Activated naive CD4-positive, alpha-beta T cell treated with anti-CD3 and anti-CD28 coated beads, Interleukin-2, amount 50 U/mL, for 72 hours (primary cell): ENCODE measurements around the gene MPHOSPH8. TPM values are rescaled to one million over a fixed set of nuclear protein-coding genes. Genes with fewer than 3 reads are reported as not detected.

Experiments used
- ATAC-seq, 2 donors: fragments of 150-1000 bp; cut with Tn5 transposase; 2 replicates each; pipeline ENCODE4 v1.10.0; 2021; ENCODE audit warnings: mild to moderate bottlenecking in 2 of 2, moderate library complexity in 2 of 2
- DNase-seq, 2 donors: peaks; one replicate each; pipeline ENCODE4 v3.0.0; 2021 to 2022; ENCODE audit warnings: low spot score in 2 of 2
- H3K27ac Mint-ChIP-seq, 2 donors: one replicate each; pipeline ENCODE4 v1.8.0; 2022; ENCODE audit warnings: mild to moderate bottlenecking in 2 of 2, mixed read lengths in 2 of 2
- H3K36me3 Mint-ChIP-seq, 2 donors: one replicate each; pipeline ENCODE4 v1.8.0; 2022; ENCODE audit warnings: mixed read lengths in 2 of 2
- H3K9me3 Mint-ChIP-seq, 2 donors: one replicate each; pipeline ENCODE4 v1.8.0; 2022; ENCODE audit warnings: mixed read lengths in 2 of 2
- total RNA-seq, 2 donors: library from RNA; stranded (reverse); gene quantifications; one replicate each; pipeline ENCODE4 v1.2.3, GENCODE V29; 2022

MPHOSPH8 gene
- 10 to 100 TPM; 24.6 to 39.8 TPM for total RNA-seq

GRCh38 chr13:19633479-19634255 lies at the start of gene MPHOSPH8:
MPHOSPH8 (plus strand) TSS chr13:19633659; CDS start chr13:19633749, 90 bp downstream.
- ATAC-seq (peak; percentile 98), DNase-seq (peak; percentile 91 to 96)
- Mint-ChIP-seq H3K36me3 (peaks cover 26 to 41% of the 10 kb centered on the region in 2 donors), H3K9me3 (peaks cover 0 to 3% of the 10 kb centered on the region in 2 donors), H3K27ac (peak within 1 kb of the TSS; percentile 95 to 100)

- peak overlapping the region; percentile 16 to 88 for H3K27ac Mint-ChIP-seq
- peak; percentile 86 to 88 for ATAC-seq
- H3K9me3 Mint-ChIP-seq: peaks cover 0 to 3% of the 10 kb centered on the region in 2 donors
Observed at GRCh38 chr13:19586904-19587634, 46.4 kb upstream of the MPHOSPH8 start.

GRCh38 chr13:19587635-19588300 lies 45.7 kb upstream of the MPHOSPH8 start:
- ATAC-seq: peak; percentile 38 to 67
- DNase-seq: peak in 1 of 2 donors; percentile 28
- H3K27ac Mint-ChIP-seq: peak overlapping the region in 1 of 2 donors; percentile 88
- no peaks in the 10 kb centered on the region for H3K36me3 Mint-ChIP-seq
- H3K9me3 Mint-ChIP-seq: no peaks in the 10 kb centered on the region

More at GRCh38 chr13:19586904-19587634, 46.4 kb upstream of the MPHOSPH8 start:
- DNase-seq: peak; percentile 70 to 87
- H3K36me3 Mint-ChIP-seq: no peaks in the 10 kb centered on the region

- Mint-ChIP-seq H3K27ac (no peak overlapping the region), H3K9me3 (no peaks in the 10 kb centered on the region), H3K36me3 (no peaks in the 10 kb centered on the region)
- no peak for DNase-seq
- no peak for ATAC-seq
Observed at GRCh38 chr13:19589312-19589711, 44.1 kb upstream of the MPHOSPH8 start.

GRCh38 chr13:19590423-19590822 lies 43.0 kb upstream of the MPHOSPH8 start:
- DNase-seq (no peak), ATAC-seq (no peak)
- Mint-ChIP-seq H3K27ac (no peak overlapping the region), H3K9me3 (no peaks in the 10 kb centered on the region), H3K36me3 (no peaks in the 10 kb centered on the region)

GRCh38 chr13:19591864-19592263 lies 41.6 kb upstream of the MPHOSPH8 start:
- H3K36me3 Mint-ChIP-seq: no peaks in the 10 kb centered on the region
- DNase-seq: no peak
- no peak for ATAC-seq

GRCh38 chr13:19592657-19593180 lies 40.7 kb upstream of the MPHOSPH8 start:
- no peak overlapping the region for H3K27ac Mint-ChIP-seq
- DNase-seq (no peak), ATAC-seq (no peak)
- H3K36me3 Mint-ChIP-seq: no peaks in the 10 kb centered on the region
- H3K9me3 Mint-ChIP-seq: no peaks in the 10 kb centered on the region

More at GRCh38 chr13:19591864-19592263, 41.6 kb upstream of the MPHOSPH8 start:
- Mint-ChIP-seq H3K9me3 (no peaks in the 10 kb centered on the region), H3K27ac (no peak overlapping the region)

GRCh38 chr13:19596086-19596485 lies 37.4 kb upstream of the MPHOSPH8 start:
- no peak overlapping the region for H3K27ac Mint-ChIP-seq
- H3K9me3 Mint-ChIP-seq: no peaks in the 10 kb centered on the region
- H3K36me3 Mint-ChIP-seq: no peaks in the 10 kb centered on the region
- no peak for ATAC-seq
- DNase-seq: no peak

GRCh38 chr13:19596960-19597361 lies 36.5 kb upstream of the MPHOSPH8 start:
- DNase-seq: no peak
- no peak overlapping the region for H3K27ac Mint-ChIP-seq

GRCh38 chr13:19597523-19597922 lies 35.9 kb upstream of the MPHOSPH8 start:
- H3K9me3 Mint-ChIP-seq: no peaks in the 10 kb centered on the region
- no peak for ATAC-seq
- H3K27ac Mint-ChIP-seq: no peak overlapping the region
- no peaks in the 10 kb centered on the region for H3K36me3 Mint-ChIP-seq
- no peak for DNase-seq

More at GRCh38 chr13:19596960-19597361, 36.5 kb upstream of the MPHOSPH8 start:
- Mint-ChIP-seq H3K9me3 (no peaks in the 10 kb centered on the region), H3K36me3 (no peaks in the 10 kb centered on the region)
- no peak for ATAC-seq

- Mint-ChIP-seq H3K9me3 (peaks cover 0 to 13% of the 10 kb centered on the region in 2 donors), H3K27ac (no peak overlapping the region), H3K36me3 (peaks cover 12 to 30% of the 10 kb centered on the region in 2 donors)
- ATAC-seq: peak; percentile 91 to 95
- DNase-seq: peak; percentile 39 to 72
Observed at GRCh38 chr13:19601749-19602725, 31.4 kb upstream of the MPHOSPH8 start.

GRCh38 chr13:19604306-19604705 lies 29.2 kb upstream of the MPHOSPH8 start:
- no peak for ATAC-seq
- Mint-ChIP-seq H3K27ac (no peak overlapping the region), H3K9me3 (peaks cover 0 to 18% of the 10 kb centered on the region in 2 donors), H3K36me3 (peaks cover 17 to 38% of the 10 kb centered on the region in 2 donors)
- DNase-seq: no peak

GRCh38 chr13:19605161-19605955 lies 28.1 kb upstream of the MPHOSPH8 start:
- Mint-ChIP-seq H3K36me3 (peaks cover 17 to 38% of the 10 kb centered on the region in 2 donors), H3K9me3 (peaks cover 0 to 18% of the 10 kb centered on the region in 2 donors), H3K27ac (no peak overlapping the region)
- ATAC-seq (no peak), DNase-seq (no peak)

GRCh38 chr13:19606152-19606551 lies 27.3 kb upstream of the MPHOSPH8 start:
- Mint-ChIP-seq H3K36me3 (peaks cover 17 to 44% of the 10 kb centered on the region in 2 donors), H3K9me3 (peaks cover 0 to 18% of the 10 kb centered on the region in 2 donors), H3K27ac (no peak overlapping the region)
- DNase-seq (no peak), ATAC-seq (no peak)

GRCh38 chr13:19606737-19607136 lies 26.7 kb upstream of the MPHOSPH8 start:
- Mint-ChIP-seq H3K36me3 (peaks cover 17 to 44% of the 10 kb centered on the region in 2 donors), H3K27ac (no peak overlapping the region), H3K9me3 (peaks cover 0 to 18% of the 10 kb centered on the region in 2 donors)
- DNase-seq: no peak
- ATAC-seq: no peak
